Measurements from ENCODE around the gene SLC30A2. TPM values are rescaled to one million over a fixed set of nuclear protein-coding genes. Genes with fewer than 3 reads are reported as not detected.

SLC30A2 gene
- total and polyA plus RNA-seq, 2 of the 13 experiments (the other 11 are each of a cell fraction or from before 2014, with no cell fraction given), result not detected

- TF ChIP-seq GATAD2A (CRISPR knock-in tag; IDR thresholded peaks at IDR 0.05), result 0 out of 2 replicates have a peak, but pooled peaks have one; percentile 19
- no peak for TF ChIP-seq KDM5B (CRISPR knock-in tag; IDR thresholded peaks at IDR 0.05; ENCODE audit: borderline replicate concordance)
- no peak for TF ChIP-seq REXO4 (CRISPR knock-in tag; IDR thresholded peaks at IDR 0.05; ENCODE audit: borderline replicate concordance)
- TF ChIP-seq FOSL1 (CRISPR knock-in tag; IDR thresholded peaks at IDR 0.05; ENCODE audit: borderline replicate concordance), result no peak
- TF ChIP-seq ZNF570 (CRISPR knock-in tag; IDR thresholded peaks at IDR 0.05; ENCODE audit: borderline replicate concordance), result no peak
- TF ChIP-seq SYNCRIP (IDR thresholded peaks at IDR 0.05; ENCODE audit: insufficient read depth, low read depth, low read length), result no peak
- TF ChIP-seq HNF4A (CRISPR knock-in tag; IDR thresholded peaks at IDR 0.05), result 0 out of 2 replicates have a peak, but pooled peaks have one; percentile 4
- no peak for TF ChIP-seq ZNF781 (CRISPR knock-in tag; IDR thresholded peaks at IDR 0.05; ENCODE audit: borderline replicate concordance, not compliant biosample characterization)
- no peak for TF ChIP-seq ZNF703 (CRISPR knock-in tag; IDR thresholded peaks at IDR 0.05; ENCODE audit: borderline replicate concordance)
- no peak for TF ChIP-seq ZNF839 (CRISPR knock-in tag; IDR thresholded peaks at IDR 0.05; ENCODE audit: borderline replicate concordance)
- no peak for TF ChIP-seq ZNF615 (CRISPR knock-in tag; IDR thresholded peaks at IDR 0.05; ENCODE audit: borderline replicate concordance)
- no peak for TF ChIP-seq ARID2 (CRISPR knock-in tag; IDR thresholded peaks at IDR 0.05; ENCODE audit: borderline replicate concordance)
- no peak for TF ChIP-seq ZBTB37 (CRISPR knock-in tag; IDR thresholded peaks at IDR 0.05)
- TF ChIP-seq HNRNPH1 (optimal IDR thresholded peaks at IDR 0.05; ENCODE audit: low read depth, low read length), result no peak
- TF ChIP-seq BATF2 (CRISPR knock-in tag; IDR thresholded peaks at IDR 0.05), result no peak
- peak; percentile 56; the same call in 1 of the 2 replicates for TF ChIP-seq ZNF740 (CRISPR knock-in tag; IDR thresholded peaks at IDR 0.05)
- no peak for TF ChIP-seq ATF2 (CRISPR knock-in tag; IDR thresholded peaks at IDR 0.05)
- TF ChIP-seq GABPA (IDR thresholded peaks at IDR 0.05; ENCODE audit: low read depth, low read length), result no peak
- no peak; the same call in 1 of the 2 replicates for TF ChIP-seq GABPA (CRISPR knock-in tag; IDR thresholded peaks at IDR 0.05; ENCODE audit: low read depth)
- 0 out of 2 replicates have a peak, but pooled peaks have one; percentile 11 for TF ChIP-seq ZNF574 (CRISPR knock-in tag; IDR thresholded peaks at IDR 0.05)
- TF ChIP-seq HOXA7 (CRISPR knock-in tag; IDR thresholded peaks at IDR 0.05), result no peak
- peak; percentile 82; the same call in 1 of the 2 replicates for TF ChIP-seq ZNF383 (CRISPR knock-in tag; IDR thresholded peaks at IDR 0.05; ENCODE audit: borderline replicate concordance)
- no peak for TF ChIP-seq ZSCAN22 (CRISPR knock-in tag; IDR thresholded peaks at IDR 0.05)
These were observed 9.8 kb downstream of the SLC30A2 start (continued) for GRCh38 chr1:26035959-26036755.
